Measurements from ENCODE around the gene MOB1A. TPM values are rescaled to one million over a fixed set of nuclear protein-coding genes. Genes with fewer than 3 reads are reported as not detected.
A peak's percentile ranks its signal among the peaks of the same experiment; 100 is the strongest.

The MOB1A gene
- polyA plus RNA-seq (2013, experiment 1 of 2), result 51.8 TPM
- polyA plus RNA-seq (2013, experiment 2 of 2), result 52.4 TPM

GRCh38 chr2:74178211-74179062 lies at the start of gene MOB1A:
MOB1A (minus strand) TSS chr2:74178879; CDS start chr2:74178674, 205 bp downstream.
- H2AK5ac ChIP-seq (ENCODE audit: low read length, severe bottlenecking), result peak within 1 kb of the TSS; percentile 84
- under 1% methylated on average over 74 of the region's 84 CpGs for WGBS

GRCh38 chr2:74227646-74228045 lies 49.0 kb upstream of the MOB1A start:
- Histone ChIP-seq H3K14ac (ENCODE audit: low read length in 2 of 2) (no peak overlapping the region), H3K4me3 (ENCODE audit: insufficient read depth in 1 of 2, low read depth in 1 of 2, low read length in 2 of 2) (no peak overlapping the region), H2BK12ac (ENCODE audit: low read length in 2 of 2) (no peak overlapping the region), H2BK5ac (ENCODE audit: low read depth, low read length, poor library complexity, severe bottlenecking) (no peak overlapping the region), H3K4me2 (ENCODE audit: low read length, poor library complexity, severe bottlenecking) (no peak overlapping the region), H3K4ac (ENCODE audit: low read depth in 1 of 2, low read length in 2 of 2) (no peak overlapping the region), H2AK5ac (ENCODE audit: low read length, severe bottlenecking) (no peak overlapping the region), H3K79me1 (replicated peaks; ENCODE audit: low read length, poor library complexity, severe bottlenecking) (no peaks in the 10 kb centered on the region), H2BK15ac (ENCODE audit: low read depth, poor library complexity, severe bottlenecking) (no peak overlapping the region), H3K27me3 (ENCODE audit: control insufficient read depth in 1 of 2, insufficient read depth in 1 of 2, low read length in 2 of 2) (peaks cover 0 to 13% of the 10 kb centered on the region in 2 experiments), H3K9me3 (ENCODE audit: control insufficient read depth, low read length) (no peaks in the 10 kb centered on the region), H4K8ac (ENCODE audit: low read length) (no peak overlapping the region), H3K27ac (ENCODE audit: low read length, poor library complexity, severe bottlenecking) (no peak overlapping the region), H2BK120ac (ENCODE audit: low read depth, low read length) (no peak overlapping the region), H3K36me3 (ENCODE audit: control insufficient read depth in 1 of 2, insufficient read depth in 2 of 2, low read depth in 1 of 2, low read length in 2 of 2) (no peaks in the 10 kb centered on the region), H2AFZ (ENCODE audit: low read depth, low read length) (no peak overlapping the region), H3K4me1 (ENCODE audit: control insufficient read depth, insufficient read depth, low read depth, low read length) (no peaks in the 10 kb centered on the region), H3K23ac (ENCODE audit: low read length in 2 of 2) (no peak overlapping the region), H3K18ac (ENCODE audit: low read depth in 1 of 2, low read length in 2 of 2) (no peak overlapping the region), H4K91ac (ENCODE audit: low read length) (no peak overlapping the region), H3K9ac (ENCODE audit: low read length) (no peak overlapping the region)
- DNase-seq, result no peak
- WGBS, result 77% methylated on average over 5 of the region's 5 CpGs

More at GRCh38 chr2:74178211-74179062, at the start of gene MOB1A:
- H4K91ac ChIP-seq (ENCODE audit: low read length), result peak within 1 kb of the TSS; percentile 68
- no peak within 1 kb of the TSS for H2AFZ ChIP-seq (ENCODE audit: low read depth, low read length)
- peak within 1 kb of the TSS; percentile 79 to 97 for H3K18ac ChIP-seq (ENCODE audit: low read depth in 1 of 2, low read length in 2 of 2)
- H3K36me3 ChIP-seq (ENCODE audit: control insufficient read depth in 1 of 2, insufficient read depth in 2 of 2, low read depth in 1 of 2, low read length in 2 of 2), result peaks cover 0 to 2% of the 10 kb centered on the region in 2 experiments
- peaks cover 5% of the 10 kb centered on the region for H3K4me1 ChIP-seq (ENCODE audit: control insufficient read depth, insufficient read depth, low read depth, low read length)
- no peak within 1 kb of the TSS for H2BK12ac ChIP-seq (ENCODE audit: low read length in 2 of 2)
- H2BK15ac ChIP-seq (ENCODE audit: low read depth, poor library complexity, severe bottlenecking), result peak within 1 kb of the TSS; percentile 48
- peak within 1 kb of the TSS; percentile 49 for H2BK120ac ChIP-seq (ENCODE audit: low read depth, low read length)
- peak within 1 kb of the TSS in 1 of 2 experiments; percentile 46 for H3K23ac ChIP-seq (ENCODE audit: low read length in 2 of 2)
- H2BK5ac ChIP-seq (ENCODE audit: low read depth, low read length, poor library complexity, severe bottlenecking), result peak within 1 kb of the TSS; percentile 94
- peak; percentile 99 for DNase-seq
- H3K27me3 ChIP-seq (ENCODE audit: control insufficient read depth in 1 of 2, insufficient read depth in 1 of 2, low read length in 2 of 2), result no peaks in the 10 kb centered on the region
- H3K9me3 ChIP-seq (ENCODE audit: control insufficient read depth, low read length), result no peaks in the 10 kb centered on the region
- H3K9ac ChIP-seq (ENCODE audit: low read length), result peak within 1 kb of the TSS; percentile 95
- H3K79me1 ChIP-seq (replicated peaks; ENCODE audit: low read length, poor library complexity, severe bottlenecking), result no peaks in the 10 kb centered on the region
- H4K8ac ChIP-seq (ENCODE audit: low read length), result peak within 1 kb of the TSS; percentile 80
- peak within 1 kb of the TSS; percentile 52 for H3K4me2 ChIP-seq (ENCODE audit: low read length, poor library complexity, severe bottlenecking)
- H3K4ac ChIP-seq (ENCODE audit: low read depth in 1 of 2, low read length in 2 of 2), result peak within 1 kb of the TSS; percentile 73 to 91
- H3K4me3 ChIP-seq (ENCODE audit: insufficient read depth in 1 of 2, low read depth in 1 of 2, low read length in 2 of 2), result peak within 1 kb of the TSS; percentile 78 to 98
- peak within 1 kb of the TSS in 1 of 2 experiments; percentile 86 for H3K14ac ChIP-seq (ENCODE audit: low read length in 2 of 2)
- peak within 1 kb of the TSS; percentile 92 for H3K27ac ChIP-seq (ENCODE audit: low read length, poor library complexity, severe bottlenecking)

GRCh38 chr2:74226648-74227213 lies 48.1 kb upstream of the MOB1A start:
- no peak overlapping the region for H3K9ac ChIP-seq (ENCODE audit: low read length)
- WGBS, result 93% methylated on average over 19 of the region's 21 CpGs
- H3K14ac ChIP-seq (ENCODE audit: low read length in 2 of 2), result no peak overlapping the region
- no peak overlapping the region for H2BK15ac ChIP-seq (ENCODE audit: low read depth, poor library complexity, severe bottlenecking)
- no peaks in the 10 kb centered on the region for H3K9me3 ChIP-seq (ENCODE audit: control insufficient read depth, low read length)
- no peaks in the 10 kb centered on the region for H3K79me1 ChIP-seq (replicated peaks; ENCODE audit: low read length, poor library complexity, severe bottlenecking)
- no peak overlapping the region for H2AFZ ChIP-seq (ENCODE audit: low read depth, low read length)
- H3K27me3 ChIP-seq (ENCODE audit: control insufficient read depth in 1 of 2, insufficient read depth in 1 of 2, low read length in 2 of 2), result peaks cover 0 to 10% of the 10 kb centered on the region in 2 experiments
- H2BK5ac ChIP-seq (ENCODE audit: low read depth, low read length, poor library complexity, severe bottlenecking), result no peak overlapping the region
- H2BK12ac ChIP-seq (ENCODE audit: low read length in 2 of 2), result no peak overlapping the region
- H3K4me1 ChIP-seq (ENCODE audit: control insufficient read depth, insufficient read depth, low read depth, low read length), result no peaks in the 10 kb centered on the region
- no peak overlapping the region for H3K23ac ChIP-seq (ENCODE audit: low read length in 2 of 2)
- no peak overlapping the region for H3K18ac ChIP-seq (ENCODE audit: low read depth in 1 of 2, low read length in 2 of 2)
- no peak overlapping the region for H2AK5ac ChIP-seq (ENCODE audit: low read length, severe bottlenecking)
- no peak overlapping the region for H2BK120ac ChIP-seq (ENCODE audit: low read depth, low read length)
- no peak overlapping the region for H4K91ac ChIP-seq (ENCODE audit: low read length)
- no peak overlapping the region for H3K4me3 ChIP-seq (ENCODE audit: insufficient read depth in 1 of 2, low read depth in 1 of 2, low read length in 2 of 2)
- H3K27ac ChIP-seq (ENCODE audit: low read length, poor library complexity, severe bottlenecking), result no peak overlapping the region
- no peak overlapping the region for H3K4me2 ChIP-seq (ENCODE audit: low read length, poor library complexity, severe bottlenecking)
- no peak overlapping the region for H4K8ac ChIP-seq (ENCODE audit: low read length)
- peaks cover 3% of the 10 kb centered on the region in 2 experiments for H3K36me3 ChIP-seq (ENCODE audit: control insufficient read depth in 1 of 2, insufficient read depth in 2 of 2, low read depth in 1 of 2, low read length in 2 of 2)
- H3K4ac ChIP-seq (ENCODE audit: low read depth in 1 of 2, low read length in 2 of 2), result no peak overlapping the region
- DNase-seq, result no peak

All from mesenchymal stem cell (in vitro differentiated cells and primary cell).